Hepatic stellate cell (primary cell): ENCODE measurements around the gene BNC2.

ENCODE experiments used
- DNase-seq: peaks from one replicate; pipeline ENCODE4 v3.0.0; 2011; ENCODE audit warnings: low spot score

Gene BNC2

GRCh38 chr9:16598316-16598715 lies 272.2 kb downstream of the BNC2 start:
- DNase-seq, result no peak

DNA sequence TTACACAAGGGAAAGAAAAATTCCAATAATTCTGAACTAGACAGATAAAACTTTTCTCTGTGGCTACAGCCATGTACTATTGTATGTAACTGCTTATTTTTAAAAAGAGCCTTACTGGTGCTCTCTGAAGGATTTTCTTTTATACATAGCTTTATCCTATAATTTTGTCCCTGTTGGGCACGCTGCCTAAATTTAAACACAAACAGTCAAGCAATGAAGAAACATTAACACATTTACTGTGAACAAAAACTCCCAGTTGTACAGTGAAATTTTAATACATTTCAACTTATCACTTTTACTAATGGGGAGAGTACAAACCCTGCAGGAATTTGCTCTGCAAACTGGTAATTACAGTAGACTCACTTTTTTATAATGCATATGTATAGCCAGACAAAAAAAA lies 273.3 kb downstream of the BNC2 start:
- no peak for DNase-seq

DNA sequence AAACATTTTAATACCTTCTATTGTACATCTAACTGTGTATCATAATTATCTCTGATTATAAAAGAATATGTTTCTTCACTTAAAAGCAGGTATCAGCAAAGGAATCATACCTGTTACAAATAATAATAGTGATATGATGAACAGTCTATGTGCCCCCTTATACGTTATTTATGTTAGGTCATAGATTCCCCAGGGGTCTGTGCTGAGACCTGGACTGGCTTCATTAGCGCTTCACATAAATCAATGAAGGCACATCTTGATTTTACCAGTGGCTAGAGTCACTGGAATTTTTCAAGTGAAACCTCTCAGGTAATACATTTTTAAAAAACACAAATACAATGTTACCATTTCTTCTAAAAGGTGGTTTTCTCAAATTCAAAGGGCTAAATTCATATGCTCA lies 275.2 kb downstream of the BNC2 start:
- DNase-seq, result no peak

GRCh38 chr9:16594787-16595186 lies 275.7 kb downstream of the BNC2 start:
- DNase-seq, result no peak

DNA sequence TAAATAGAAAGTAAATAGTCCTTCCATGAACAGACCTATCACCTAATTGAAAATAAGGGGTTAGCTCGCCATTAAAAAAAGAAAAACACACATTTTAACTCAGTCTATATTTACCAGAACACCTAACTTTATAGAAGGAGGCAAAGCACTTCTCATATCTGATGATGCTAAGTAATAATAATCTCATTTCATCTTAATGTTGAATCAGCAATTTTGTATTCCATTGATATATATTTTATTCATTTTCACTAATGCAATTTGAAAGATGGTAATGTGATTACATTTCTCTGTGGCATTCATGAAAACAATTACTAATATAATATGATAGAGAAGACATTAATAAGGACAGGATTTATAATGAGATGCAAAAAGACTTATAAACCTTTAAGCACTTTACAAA lies 276.7 kb downstream of the BNC2 start:
- no peak for DNase-seq

DNA sequence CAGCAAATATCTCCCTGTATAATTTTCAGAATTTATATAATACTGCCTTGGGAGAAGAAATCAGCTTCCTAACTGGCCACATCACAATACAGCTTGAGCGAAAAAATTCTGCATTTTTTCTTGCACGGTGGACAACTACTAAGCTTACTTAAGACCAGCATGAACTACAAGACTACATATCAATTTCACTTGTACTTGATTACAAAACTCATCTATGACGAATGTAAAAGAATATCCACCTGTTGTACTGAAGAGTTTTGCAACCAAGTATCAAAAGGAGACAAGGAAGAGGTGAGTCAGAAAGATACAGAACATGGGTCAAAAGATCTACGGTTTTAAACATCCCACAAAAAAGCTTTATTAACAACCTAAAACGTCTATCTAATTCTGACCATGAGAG lies 279.4 kb downstream of the BNC2 start:
- DNase-seq, result no peak

GRCh38 chr9:16585591-16585990 lies 284.9 kb downstream of the BNC2 start:
- no peak for DNase-seq

DNA sequence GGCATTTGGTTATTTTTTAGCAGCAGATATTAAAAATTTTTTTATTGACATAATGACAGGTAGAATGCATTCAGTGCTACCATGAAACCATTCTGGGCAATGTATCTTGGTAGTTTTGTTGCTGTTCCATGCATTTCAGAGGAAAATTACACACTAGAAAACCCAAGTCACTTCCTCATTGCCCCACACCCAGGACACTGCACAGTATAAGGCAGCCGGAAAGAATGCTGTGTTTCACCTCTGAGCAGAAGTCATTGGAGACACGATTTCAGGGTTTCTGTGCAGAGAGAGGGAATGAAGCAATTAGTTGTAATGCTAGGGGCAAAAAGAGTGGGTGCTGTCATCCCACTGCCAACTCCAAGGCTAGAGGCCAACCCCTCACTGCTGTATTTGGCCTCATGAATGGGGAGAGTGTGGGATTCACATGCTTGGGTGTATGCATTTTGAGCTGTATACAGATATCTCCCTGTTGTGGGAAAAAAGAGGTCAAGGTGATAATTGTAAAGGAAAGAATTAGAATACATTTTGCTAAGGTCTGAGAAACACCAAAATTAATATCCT lies 290.5 kb downstream of the BNC2 start:
- no peak for DNase-seq

GRCh38 chr9:16575986-16576245 lies 294.6 kb downstream of the BNC2 start:
- DNase-seq, result no peak

- no peak for DNase-seq
Measured at GRCh38 chr9:16575142-16575985, 295.1 kb downstream of the BNC2 start.

DNA sequence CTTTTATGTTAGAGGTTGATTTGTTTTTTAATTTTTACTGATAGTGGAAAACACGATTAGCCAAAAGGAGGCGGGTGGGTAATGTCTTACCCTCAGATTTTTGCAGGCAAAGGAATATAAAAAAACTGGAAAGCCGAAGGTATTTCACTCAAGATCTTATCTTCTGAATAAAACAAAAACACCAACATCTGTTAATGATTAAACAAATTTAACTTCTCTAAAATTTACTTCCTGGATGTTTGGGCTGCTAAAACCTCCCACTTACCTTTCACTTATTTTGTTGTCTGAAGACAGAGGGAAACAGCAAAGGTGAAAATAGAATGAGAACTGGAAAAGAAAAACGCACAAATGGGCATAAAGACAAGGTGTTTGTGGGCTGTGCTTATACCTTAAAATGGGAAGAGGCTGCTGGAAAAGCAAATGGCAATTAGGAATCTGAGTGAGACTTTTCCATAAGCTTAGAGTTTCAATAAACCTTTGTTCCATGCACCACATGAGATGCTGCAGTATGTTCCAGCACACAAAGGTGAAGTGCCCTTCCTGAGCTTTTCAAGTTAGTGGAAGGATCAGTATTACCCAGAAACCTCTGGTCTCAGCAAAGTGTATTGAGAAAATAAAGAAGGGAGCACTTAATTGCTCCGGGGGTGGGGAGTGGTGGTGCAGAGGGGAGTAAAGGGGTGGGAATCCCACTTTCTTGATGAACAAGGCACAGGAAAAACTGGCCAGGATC lies 298.3 kb downstream of the BNC2 start:
- no peak for DNase-seq

GRCh38 chr9:16571127-16571802 lies 299.2 kb downstream of the BNC2 start:
- no peak for DNase-seq

GRCh38 chr9:16563446-16563845 lies 307.0 kb downstream of the BNC2 start:
- DNase-seq, result no peak

DNA sequence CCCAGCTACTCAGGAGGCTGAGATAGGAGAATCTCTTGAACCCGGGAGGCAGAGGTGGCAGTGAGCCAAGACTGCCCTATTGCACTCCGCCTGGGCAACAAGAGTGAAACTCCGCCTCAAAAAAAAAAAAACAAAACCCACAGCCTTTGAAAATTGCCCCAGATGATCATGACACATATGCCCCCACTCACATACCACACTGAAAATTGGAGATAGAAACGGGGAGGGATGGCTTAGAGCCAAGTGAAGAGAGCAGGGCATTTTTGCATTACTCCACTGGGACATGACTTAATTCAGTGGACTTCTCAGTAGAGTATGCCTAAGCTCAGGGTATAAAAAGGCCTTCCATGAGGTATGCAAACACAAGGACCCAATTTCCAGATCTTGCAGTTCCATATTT lies 309.3 kb downstream of the BNC2 start:
- DNase-seq, result no peak

DNA sequence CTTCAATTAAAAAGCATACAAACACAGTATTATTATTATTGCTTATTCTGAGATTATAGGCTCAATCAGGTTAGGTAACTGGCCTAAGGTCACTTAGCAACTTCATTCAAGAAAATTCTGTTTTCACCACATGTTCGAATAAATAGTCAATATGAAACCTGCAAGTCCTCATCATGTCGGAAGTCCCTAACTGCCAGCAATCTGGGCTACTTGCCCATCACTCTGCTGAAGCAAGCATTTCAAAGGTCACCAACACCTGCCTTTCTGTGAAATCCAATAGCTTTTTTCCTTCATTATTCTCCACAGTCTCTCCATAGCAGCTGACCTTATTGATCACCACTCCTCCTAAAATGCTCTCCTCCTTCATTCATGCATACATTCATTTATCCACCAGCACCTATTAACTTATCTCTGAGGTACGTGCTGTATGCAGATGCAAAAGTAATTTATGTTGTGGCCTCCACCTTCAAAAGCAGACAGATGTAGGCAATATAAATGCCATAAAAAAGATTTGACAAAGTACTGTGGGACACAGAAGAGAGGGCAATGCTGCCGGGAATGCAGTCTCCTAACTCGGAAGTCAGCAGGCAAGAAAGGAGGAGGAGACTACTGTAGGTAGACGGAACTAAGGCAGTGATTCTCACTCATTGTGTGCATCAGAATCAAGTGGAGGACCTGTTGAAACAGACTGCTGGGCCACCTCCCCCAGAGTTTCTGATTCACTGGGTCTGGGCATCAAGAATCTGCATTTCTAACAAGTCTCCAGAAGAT lies 310.9 kb downstream of the BNC2 start:
- DNase-seq, result no peak

DNA sequence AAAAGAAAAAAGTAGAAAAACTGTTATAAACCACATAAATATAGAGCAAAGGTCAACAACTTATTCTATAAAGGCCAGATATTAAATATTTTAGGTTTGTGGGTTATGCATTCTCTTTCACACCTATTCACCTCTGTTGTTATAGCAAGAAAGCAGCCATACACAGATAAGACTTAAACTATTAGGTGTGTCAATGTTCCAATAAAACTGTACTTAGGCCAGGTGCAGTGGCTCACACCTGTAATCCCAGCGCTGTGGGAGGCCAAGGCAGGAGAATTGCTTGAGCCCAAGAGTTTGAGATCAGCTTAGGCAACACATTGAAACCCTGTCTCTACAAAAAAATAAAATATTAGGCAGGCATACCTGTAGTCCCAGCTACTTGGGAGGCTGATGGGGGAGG lies 314.7 kb downstream of the BNC2 start:
- DNase-seq, result no peak

- DNase-seq, result no peak
Measured at GRCh38 chr9:16553869-16554540, 316.5 kb downstream of the BNC2 start.

GRCh38 chr9:16552252-16552651 lies 318.2 kb downstream of the BNC2 start:
- DNase-seq, result no peak

GRCh38 chr9:16551692-16552091 lies 318.8 kb downstream of the BNC2 start:
- no peak for DNase-seq

- no peak for DNase-seq
Measured at GRCh38 chr9:16545639-16546038, 324.8 kb downstream of the BNC2 start.

- DNase-seq, result no peak
Measured at GRCh38 chr9:16544842-16545241, 325.6 kb downstream of the BNC2 start.

DNA sequence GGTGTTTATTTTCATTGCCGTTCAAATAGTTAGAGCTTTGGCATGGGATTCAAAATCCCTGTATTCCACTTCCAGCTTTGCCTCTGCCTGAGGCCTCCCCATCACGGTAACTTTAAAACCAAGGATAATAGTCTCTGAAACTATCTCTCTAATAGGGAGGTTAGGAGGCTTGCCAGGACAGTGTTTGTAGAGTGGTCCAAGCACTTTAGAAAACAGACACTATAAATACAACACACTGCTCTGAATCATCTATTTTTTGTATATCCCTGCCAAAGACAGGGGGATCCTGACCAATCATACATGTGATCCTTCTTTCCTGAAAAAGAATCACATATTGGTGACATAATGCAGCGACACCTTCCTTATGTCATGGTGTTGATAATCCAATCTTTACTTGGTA lies 326.8 kb downstream of the BNC2 start:
- DNase-seq, result no peak
